Epithelial cell of proximal tubule (primary cell): ENCODE measurements around the gene NDUFB2. TPM values are rescaled to one million over a fixed set of nuclear protein-coding genes. Genes with fewer than 3 reads are reported as not detected.

Experiments used
- DNase-seq: peaks from one replicate; pipeline ENCODE4 v3.0.0-alpha.2; 2011; ENCODE audit warnings: low read depth
- H3K4me3 ChIP-seq: 2 replicates; pipeline ENCODE4 v1.5.1; 2011; ENCODE audit warnings: low read depth, mild to moderate bottlenecking, low read length
- total RNA-seq: library from RNA; depleted of rRNA; stranded (reverse); fragments of >200 nt; gene quantifications from 2 replicates; pipeline ENCODE4 v1.2.3, GENCODE V29; 2015
- TF ChIP-seq, protein P1 (sequence below): conservative IDR thresholded peaks from 2 replicates; pipeline ENCODE4 v1.5.1; 2012; ENCODE audit warnings: low read depth, mild to moderate bottlenecking, low read length

The NDUFB2 gene
- total RNA-seq, 1 donor from 2014 or later = 531 TPM

DNA sequence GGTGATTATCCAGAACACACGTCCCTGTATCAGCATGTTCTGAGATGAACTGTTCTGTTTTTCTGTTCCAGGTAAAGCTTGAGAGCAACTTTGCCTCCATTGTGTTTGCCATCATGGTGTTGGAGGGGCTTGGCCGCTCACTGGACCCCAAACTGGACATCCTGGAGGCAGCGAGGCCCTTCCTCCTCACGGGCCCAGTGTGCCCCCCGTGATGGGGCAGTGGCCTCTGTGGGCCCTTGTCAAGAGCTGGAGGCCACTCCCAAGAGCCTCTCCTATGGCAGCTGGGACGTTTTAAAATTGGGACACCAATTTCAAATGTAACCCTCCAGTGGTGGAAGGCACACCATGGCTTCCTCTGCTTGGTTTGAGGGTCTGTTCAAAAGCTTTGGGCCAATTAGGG lies 1.9 kb upstream of the NDUFB2 start:
- TF ChIP-seq, protein P1, sequence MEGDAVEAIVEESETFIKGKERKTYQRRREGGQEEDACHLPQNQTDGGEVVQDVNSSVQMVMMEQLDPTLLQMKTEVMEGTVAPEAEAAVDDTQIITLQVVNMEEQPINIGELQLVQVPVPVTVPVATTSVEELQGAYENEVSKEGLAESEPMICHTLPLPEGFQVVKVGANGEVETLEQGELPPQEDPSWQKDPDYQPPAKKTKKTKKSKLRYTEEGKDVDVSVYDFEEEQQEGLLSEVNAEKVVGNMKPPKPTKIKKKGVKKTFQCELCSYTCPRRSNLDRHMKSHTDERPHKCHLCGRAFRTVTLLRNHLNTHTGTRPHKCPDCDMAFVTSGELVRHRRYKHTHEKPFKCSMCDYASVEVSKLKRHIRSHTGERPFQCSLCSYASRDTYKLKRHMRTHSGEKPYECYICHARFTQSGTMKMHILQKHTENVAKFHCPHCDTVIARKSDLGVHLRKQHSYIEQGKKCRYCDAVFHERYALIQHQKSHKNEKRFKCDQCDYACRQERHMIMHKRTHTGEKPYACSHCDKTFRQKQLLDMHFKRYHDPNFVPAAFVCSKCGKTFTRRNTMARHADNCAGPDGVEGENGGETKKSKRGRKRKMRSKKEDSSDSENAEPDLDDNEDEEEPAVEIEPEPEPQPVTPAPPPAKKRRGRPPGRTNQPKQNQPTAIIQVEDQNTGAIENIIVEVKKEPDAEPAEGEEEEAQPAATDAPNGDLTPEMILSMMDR = no peak
- DNase-seq = no peak

DNA sequence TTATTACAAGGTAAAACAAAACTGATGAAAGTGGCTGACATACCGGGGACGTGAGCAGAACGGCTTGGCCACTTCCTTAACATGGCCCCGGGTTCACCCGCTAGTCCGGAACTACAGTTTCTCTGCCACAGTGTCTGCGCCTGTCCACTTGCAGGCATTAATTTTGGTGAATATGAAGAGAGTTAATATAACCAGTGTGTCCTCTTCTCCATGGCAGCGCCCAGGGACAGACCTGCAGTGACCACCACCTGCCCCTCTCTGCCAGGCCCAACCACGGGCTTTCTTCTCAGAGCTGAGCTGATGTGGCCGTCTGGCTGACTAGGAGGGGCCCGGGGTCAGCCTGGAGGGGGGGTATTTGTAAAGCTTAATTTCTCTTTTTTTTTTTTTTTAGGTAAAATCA lies 1.1 kb upstream of the NDUFB2 start:
- DNase-seq = no peak
- H3K4me3 ChIP-seq = no peak overlapping the region
- TF ChIP-seq, protein P1 = no peak

More for the DNA sequence above, 1.9 kb upstream of the NDUFB2 start:
- no peak overlapping the region for H3K4me3 ChIP-seq

DNA sequence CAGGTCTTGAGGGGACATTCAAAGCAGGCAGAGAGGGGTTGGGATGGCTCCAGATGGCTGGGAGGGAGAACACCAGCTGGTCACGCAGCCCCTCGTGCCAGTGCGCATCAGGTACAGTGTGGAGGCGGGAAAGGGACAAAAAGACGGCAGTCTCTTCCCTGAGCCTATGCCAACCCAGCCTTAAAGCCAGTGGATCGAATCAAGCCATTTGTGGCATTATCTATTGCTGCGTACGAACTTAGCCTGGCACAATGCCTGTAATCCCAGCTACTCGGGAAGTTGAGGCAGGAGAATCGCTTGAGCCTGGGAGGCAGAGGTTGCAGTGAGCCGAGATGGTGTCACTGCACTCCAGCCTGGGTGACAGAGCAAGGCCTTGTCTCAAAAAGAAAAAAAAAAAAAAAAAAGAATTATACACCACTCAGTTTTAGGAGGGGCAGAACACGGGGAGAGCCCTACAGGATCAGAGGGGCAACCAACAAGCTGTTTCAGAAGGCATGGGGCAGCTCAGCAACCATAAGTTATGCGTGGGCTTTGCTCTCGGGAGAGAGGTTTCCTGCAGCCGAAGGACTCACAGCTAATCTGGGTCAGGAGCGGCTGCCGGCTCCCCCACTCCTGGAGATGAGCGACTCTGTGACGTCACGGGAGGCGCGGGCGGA lies 356 bp upstream of the NDUFB2 start:
- DNase-seq = no peak

DNA sequence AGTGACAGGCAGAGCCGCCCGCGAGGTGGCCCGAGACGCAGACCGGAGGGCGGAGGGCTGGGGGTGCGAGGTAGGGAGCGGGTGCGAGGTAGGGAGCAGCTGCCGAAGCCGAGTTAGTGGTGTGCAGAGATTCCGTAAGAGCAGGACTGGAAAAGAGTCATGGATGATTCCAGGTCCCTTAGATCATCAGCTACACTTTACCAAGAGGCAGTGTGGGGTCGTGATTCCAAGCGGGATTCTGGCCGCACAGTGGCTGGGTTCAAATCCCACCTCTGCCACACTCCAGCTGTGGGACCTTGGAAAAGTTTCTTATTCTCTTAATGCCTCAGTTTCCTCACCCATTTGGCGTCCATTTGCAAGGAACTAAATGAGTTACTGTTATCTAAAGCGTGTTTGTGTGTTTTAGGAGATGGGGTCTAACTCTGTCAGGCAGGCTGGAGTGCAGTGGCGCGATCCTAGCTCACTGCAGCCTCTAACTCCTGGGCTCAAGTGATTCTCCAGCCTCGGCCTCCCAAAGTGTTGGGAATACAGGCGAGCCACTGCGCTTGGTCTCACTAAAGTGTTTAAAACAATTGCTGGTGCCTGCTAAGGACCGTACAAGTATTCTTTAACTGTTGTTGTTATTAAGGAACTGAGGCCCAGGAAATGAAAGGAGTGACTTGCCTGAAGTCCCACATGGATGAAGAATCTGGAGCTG lies 1.1 kb downstream of the NDUFB2 start:
- no peak for DNase-seq
- peak overlapping the region; percentile 91 for H3K4me3 ChIP-seq
- TF ChIP-seq, protein P1 = no peak

More for the DNA sequence above, 356 bp upstream of the NDUFB2 start:
- peak overlapping the region; percentile 91 for H3K4me3 ChIP-seq
- TF ChIP-seq, protein P1 = no peak

DNA sequence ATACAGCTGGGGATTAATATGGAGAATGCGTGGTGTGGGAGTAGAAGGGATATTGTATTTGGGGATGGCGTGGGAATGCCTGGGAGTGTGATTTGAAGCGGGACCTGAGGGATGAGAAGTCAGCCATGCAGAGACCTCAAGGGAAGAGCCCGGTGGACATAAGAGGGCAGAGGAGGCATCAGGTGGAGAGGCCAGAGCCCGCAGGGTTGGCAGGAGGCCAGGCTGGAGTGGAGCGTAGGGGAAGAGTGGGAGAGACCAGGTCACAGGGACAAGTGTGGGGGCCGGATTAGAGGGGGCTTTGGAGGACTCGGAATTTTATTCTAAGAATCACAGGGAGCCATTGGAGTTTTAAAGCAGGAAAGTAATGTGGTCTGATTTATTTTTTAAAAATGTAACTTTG lies 2.0 kb downstream of the NDUFB2 start:
- no peak for DNase-seq
- peak overlapping the region; percentile 91 for H3K4me3 ChIP-seq
- TF ChIP-seq, protein P1 = no peak

DNA sequence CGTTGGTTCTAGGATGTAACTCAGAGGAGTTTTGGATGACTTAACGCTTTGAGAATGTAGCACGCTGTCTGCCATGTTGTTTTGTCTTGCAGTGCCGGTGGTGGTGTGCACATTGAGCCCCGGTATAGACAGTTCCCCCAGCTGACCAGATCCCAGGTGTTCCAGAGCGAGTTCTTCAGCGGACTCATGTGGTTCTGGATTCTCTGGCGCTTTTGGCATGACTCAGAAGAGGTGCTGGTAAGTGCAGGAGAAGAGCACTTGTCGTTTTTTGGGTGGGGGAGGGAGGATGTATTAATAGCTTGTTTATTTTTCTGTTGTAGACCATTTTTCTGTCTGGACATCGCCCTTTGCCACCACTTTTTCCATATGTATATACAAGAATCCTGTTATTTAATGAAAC lies 6.3 kb downstream of the NDUFB2 start:
- no peak for DNase-seq
- no peak overlapping the region for H3K4me3 ChIP-seq
- TF ChIP-seq, protein P1 = no peak
